HG02852 (cell line): Measurements from ENCODE around the gene CYBRD1.
"Not testable (repeated sequence)": the region's sequence is repeated elsewhere in the genome, so short reads cannot be mapped to it uniquely, and the experiment has no call there.

ENCODE experiments used
- ATAC-seq: cut with Tn5 transposase; IDR thresholded peaks from one replicate; pipeline ENCODE4 v1.9.1; 2021; ENCODE audit warnings: mild to moderate bottlenecking, moderate library complexity; ENCODE audit not compliant: unreplicated experiment

CYBRD1 gene

GRCh38 chr2:171515672-171516298 is 6.5 kb upstream of the CYBRD1 start:
- no peak for ATAC-seq

- no peak for ATAC-seq
Observed at GRCh38 chr2:171516793-171517192, 5.5 kb upstream of the CYBRD1 start.

DNA sequence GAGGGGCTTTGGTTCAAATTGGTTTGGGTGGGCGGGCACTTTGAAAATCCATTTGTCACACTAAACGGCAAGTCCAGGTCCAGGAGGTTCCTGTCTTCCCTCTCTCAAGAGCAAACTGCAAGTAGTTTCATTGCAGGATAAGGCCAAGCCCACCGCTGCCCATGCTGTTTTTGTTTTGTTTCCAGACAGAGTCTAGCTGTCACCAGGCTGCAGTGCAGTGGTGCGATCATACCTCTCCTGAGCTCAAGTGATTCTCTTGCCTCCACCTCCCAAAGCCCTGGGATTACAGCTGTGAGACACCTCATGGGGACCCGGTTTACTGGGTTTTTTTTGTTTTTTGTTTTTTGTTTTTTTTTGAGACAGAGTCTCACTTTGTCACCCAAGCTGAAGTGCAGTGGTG is 1.8 kb upstream of the CYBRD1 start:
- ATAC-seq = no peak

- ATAC-seq = peak; percentile 1
Observed at GRCh38 chr2:171521361-171522051, 768 bp upstream of the CYBRD1 start.

DNA sequence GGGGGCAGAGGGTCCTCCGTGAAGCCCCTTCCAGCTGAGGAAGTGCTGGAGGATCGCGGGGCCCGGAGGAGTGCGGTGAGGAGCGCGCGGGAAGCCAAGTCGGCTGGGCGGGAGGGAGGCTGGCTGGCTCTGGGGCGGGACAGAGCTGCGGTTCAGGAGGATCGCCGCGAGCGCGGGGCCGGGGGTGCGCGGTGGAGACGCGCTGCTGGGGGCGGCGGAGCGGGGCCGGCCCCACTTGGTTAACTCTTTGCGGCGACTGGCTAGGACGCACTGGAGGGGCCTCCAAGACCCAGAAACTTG is 464 bp downstream of the CYBRD1 start:
- peak; percentile 33 for ATAC-seq

DNA sequence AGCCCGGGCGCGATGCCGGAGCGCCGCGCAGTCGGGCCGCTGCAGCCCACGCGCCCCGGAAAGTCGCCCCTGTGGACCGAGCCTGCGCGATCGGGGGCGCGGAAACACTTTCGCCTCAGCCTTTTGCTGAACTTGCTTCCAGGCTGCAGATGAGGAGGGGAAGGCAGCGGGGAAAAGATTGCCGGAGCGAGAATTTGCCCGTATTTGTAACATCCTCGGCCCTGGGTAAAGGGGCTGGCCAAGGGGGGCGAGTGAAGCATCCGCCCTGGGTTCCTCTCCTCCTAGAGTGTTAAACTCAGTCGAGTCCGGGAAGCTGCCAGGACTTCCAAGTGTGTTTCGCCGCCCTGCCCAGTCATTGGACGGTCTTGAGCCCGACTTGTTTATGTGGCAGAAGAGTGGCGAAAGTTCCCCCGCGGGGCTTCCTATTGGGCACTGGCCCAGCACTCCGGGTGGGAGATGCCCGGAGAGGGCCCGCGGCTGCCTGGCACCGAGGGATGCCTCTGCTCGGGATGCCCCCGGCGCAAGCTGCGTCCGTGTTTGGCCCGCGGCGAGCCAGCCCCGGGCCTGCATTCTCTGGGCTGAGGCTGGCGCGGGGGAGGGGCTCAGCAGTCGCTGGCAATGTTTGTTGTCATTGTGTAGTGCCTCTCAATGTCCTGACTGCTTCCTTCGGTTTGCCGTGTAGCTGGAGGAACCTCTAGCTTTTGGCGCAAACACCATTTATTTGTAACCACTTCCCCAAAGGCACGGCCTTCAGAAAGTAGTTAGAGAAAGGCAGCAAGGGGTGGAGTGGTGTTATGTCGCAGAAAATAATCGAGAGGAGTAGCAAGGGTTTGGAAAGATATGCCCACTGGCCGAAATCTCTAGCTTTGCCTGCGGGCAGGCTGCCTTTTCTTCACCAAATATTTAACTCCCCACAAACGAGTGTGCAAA is 1.1 kb downstream of the CYBRD1 start:
- ATAC-seq = peak; percentile 39

GRCh38 chr2:171524018-171524401 is 1.7 kb downstream of the CYBRD1 start:
- ATAC-seq = no peak

DNA sequence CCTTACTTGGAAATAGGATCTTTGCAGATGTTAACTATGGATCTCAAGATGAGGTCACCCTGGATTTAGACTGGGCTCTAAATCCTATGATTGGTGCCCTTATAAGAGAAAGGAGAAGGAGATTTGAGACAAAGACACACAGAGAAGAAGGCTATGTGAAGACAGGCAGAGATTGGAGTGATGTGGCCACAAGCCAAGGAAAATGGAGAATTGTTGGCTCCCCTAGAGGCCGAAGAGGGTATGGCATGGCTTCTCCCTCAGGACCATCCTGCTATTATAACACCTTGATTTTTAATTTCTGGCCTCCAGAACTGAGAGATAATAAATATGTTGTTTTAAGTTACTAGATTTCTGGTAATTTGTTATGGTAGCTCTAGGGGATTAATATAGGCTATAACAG is 7.6 kb downstream of the CYBRD1 start:
- no peak for ATAC-seq

DNA sequence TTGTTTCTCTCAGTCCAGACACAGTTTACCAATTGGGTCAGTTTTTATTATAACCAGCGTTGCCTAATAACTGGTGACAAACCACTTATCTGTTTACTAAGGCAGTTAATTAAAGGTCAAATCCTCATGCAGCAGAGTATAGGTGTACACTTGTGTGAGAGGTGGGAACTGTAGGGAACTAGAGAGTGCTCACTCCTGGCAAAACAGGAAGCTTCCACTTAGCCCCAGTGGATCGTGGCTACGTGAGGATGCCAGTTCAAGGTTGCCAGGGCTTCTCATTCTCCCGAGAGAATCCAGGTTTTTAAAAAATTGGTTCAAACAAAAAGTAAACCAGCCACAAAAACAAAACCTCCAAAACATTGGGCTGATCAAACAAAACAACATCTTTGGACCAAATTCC is 8.1 kb downstream of the CYBRD1 start:
- no peak for ATAC-seq

DNA sequence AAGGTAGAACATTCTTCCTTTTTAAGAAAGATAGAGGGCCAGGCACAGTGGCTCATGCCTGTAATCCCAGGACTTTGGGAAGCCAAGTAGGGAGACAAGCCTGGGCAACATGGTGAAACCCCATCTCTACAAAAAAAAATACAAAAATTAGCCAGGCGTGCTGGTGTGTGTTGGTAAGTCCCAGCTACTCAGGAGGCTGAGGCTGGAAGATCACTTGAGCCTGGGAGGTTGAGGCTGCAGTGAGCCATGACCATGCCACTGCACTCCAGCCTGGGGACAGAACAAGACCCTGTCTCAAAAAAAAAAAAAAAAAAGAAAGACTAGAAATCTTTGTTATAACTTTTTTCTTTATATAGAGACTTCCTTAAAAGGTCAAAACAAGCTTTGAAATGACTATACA is 8.6 kb downstream of the CYBRD1 start:
- not testable (repeated sequence) for ATAC-seq

GRCh38 chr2:171531291-171531690 is 9.0 kb downstream of the CYBRD1 start:
- ATAC-seq = no peak

GRCh38 chr2:171531836-171532450 is 9.7 kb downstream of the CYBRD1 start:
- ATAC-seq = no peak

GRCh38 chr2:171533331-171533730 is 11.1 kb downstream of the CYBRD1 start:
- ATAC-seq = no peak

GRCh38 chr2:171535528-171535927 is 13.3 kb downstream of the CYBRD1 start:
- not testable (repeated sequence) for ATAC-seq

GRCh38 chr2:171540437-171540836 is 18.2 kb downstream of the CYBRD1 start:
- peak; percentile 75 for ATAC-seq

GRCh38 chr2:171541202-171541887 is 19.1 kb downstream of the CYBRD1 start:
- ATAC-seq = no peak

DNA sequence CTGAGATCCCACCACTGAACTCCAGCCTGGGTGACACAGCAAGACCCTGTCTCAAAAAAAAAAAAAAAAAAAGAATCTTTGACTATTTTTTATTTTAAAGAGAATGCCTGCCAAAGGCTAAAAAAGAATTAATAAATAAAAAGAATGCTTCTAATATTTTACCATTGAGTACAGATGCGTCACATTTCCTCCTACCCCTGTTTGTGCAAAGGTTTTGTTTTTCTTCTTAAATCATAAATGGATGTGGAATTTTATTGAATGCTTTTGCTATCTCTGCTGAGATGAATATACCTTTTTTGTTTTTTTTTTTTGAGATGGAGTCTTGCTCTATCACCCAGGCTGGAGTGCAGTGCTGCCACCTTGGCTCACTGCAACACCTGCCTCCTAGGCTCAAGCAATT is 22.8 kb downstream of the CYBRD1 start:
- ATAC-seq = no peak

GRCh38 chr2:171547256-171547655 is 25.0 kb downstream of the CYBRD1 start:
- no peak for ATAC-seq

DNA sequence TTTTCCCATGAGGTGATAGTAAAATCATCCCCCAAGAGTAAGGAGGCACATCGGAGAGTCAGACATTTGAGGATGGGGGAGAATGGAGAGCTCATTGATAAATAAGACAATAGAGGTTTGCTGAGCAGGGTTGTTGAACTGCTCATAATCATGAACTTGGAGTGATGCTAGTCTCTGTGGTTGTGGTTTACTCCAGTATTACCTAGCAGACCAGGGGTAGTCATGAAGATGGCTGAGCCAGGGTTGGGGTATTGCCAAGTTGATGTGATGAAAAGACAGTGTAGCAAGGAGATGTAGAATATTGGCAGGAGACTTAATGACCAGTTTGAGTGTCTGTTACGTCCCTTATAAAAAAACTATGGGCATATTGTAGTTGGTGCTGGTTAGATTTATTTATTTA is 25.4 kb downstream of the CYBRD1 start:
- ATAC-seq = no peak

DNA sequence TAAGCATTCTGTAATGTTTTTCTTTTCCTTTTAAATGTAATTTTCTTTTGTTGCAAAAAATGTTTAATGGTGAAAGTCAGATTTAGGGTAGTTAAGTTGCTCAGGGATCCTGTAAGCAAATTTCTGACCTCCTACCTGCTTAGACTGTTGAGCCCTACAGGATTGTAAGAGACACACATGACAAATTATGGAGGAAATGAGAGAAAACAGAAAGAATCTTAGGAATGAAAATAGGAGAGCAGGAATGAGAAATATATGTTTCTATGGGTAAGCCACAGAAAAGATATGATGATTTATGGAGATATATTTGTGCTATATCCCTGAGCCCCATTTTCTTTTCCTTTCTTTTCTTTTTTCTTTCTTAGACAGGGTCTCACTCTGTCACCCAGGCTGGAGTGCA is 28.3 kb downstream of the CYBRD1 start:
- no peak for ATAC-seq

GRCh38 chr2:171551836-171552235 is 29.6 kb downstream of the CYBRD1 start:
- ATAC-seq = no peak
